HEK293 (cell line): Measurements from ENCODE around the gene RAP1B.

Source experiments
- BCL11B ChIP-seq: fragments of 450-650 bp; formaldehyde crosslinking; IDR thresholded peaks from 2 replicates; pipeline ENCODE4 v1.5.1; 2016; ENCODE audit warnings: low read depth, missing biosample characterization, missing genetic modification characterization
- CTCF ChIP-seq: fragments of 450-650 bp; formaldehyde crosslinking; IDR thresholded peaks from 2 replicates; pipeline ENCODE4 v1.5.1; 2016; ENCODE audit warnings: missing biosample characterization, missing genetic modification characterization
- INSM2 ChIP-seq: fragments of 450-650 bp; formaldehyde crosslinking; IDR thresholded peaks from 2 replicates; pipeline ENCODE4 v1.5.1; 2016; ENCODE audit warnings: missing biosample characterization, missing genetic modification characterization
- KLF10 ChIP-seq: fragments of 450-650 bp; IDR thresholded peaks from 2 replicates; pipeline ENCODE4 v1.5.1; 2018; ENCODE audit warnings: missing biosample characterization, mild to moderate bottlenecking, missing genetic modification characterization
- MYNN ChIP-seq: fragments of 450-650 bp; formaldehyde crosslinking; IDR thresholded peaks from 2 replicates; pipeline ENCODE4 v1.5.1; 2016; ENCODE audit warnings: missing biosample characterization, missing genetic modification characterization, borderline replicate concordance
- OSR2 ChIP-seq: fragments of 450-650 bp; formaldehyde crosslinking; IDR thresholded peaks from 2 replicates; pipeline ENCODE4 v1.5.1; 2016; ENCODE audit warnings: missing biosample characterization, missing genetic modification characterization
- SP3 ChIP-seq: fragments of 450-650 bp; formaldehyde crosslinking; IDR thresholded peaks from 2 replicates; pipeline ENCODE4 v1.5.1; 2016; ENCODE audit warnings: missing biosample characterization, missing genetic modification characterization
- SP7 ChIP-seq: fragments of 450-650 bp; formaldehyde crosslinking; IDR thresholded peaks from 2 replicates; pipeline ENCODE4 v1.5.1; 2016; ENCODE audit warnings: missing biosample characterization, missing genetic modification characterization
- ZBTB20 ChIP-seq: fragments of 450-650 bp; formaldehyde crosslinking; IDR thresholded peaks from 2 replicates; pipeline ENCODE4 v1.5.1; 2016; ENCODE audit warnings: missing biosample characterization, missing genetic modification characterization
- ZBTB7A ChIP-seq: fragments of 450-650 bp; formaldehyde crosslinking; IDR thresholded peaks from 2 replicates; pipeline ENCODE4 v1.5.1; 2016; ENCODE audit warnings: low read depth, missing biosample characterization, missing genetic modification characterization
- ZBTB8A ChIP-seq: fragments of 450-650 bp; formaldehyde crosslinking; IDR thresholded peaks from 2 replicates; pipeline ENCODE4 v1.5.1; 2016; ENCODE audit warnings: missing biosample characterization, missing genetic modification characterization
- ZNF140 ChIP-seq: fragments of 450-650 bp; formaldehyde crosslinking; IDR thresholded peaks from 2 replicates; pipeline ENCODE4 v1.5.1; 2016; ENCODE audit warnings: missing biosample characterization, missing genetic modification characterization
- ZNF146 ChIP-seq: fragments of 450-650 bp; formaldehyde crosslinking; IDR thresholded peaks from 2 replicates; pipeline ENCODE4 v1.5.1; 2016; ENCODE audit warnings: missing biosample characterization, missing genetic modification characterization
- ZNF223 ChIP-seq: fragments of 450-650 bp; formaldehyde crosslinking; IDR thresholded peaks from 2 replicates; pipeline ENCODE4 v1.5.1; 2016; ENCODE audit warnings: missing biosample characterization, missing genetic modification characterization
- ZNF280C ChIP-seq: fragments of 450-650 bp; formaldehyde crosslinking; IDR thresholded peaks from 2 replicates; pipeline ENCODE4 v1.5.1; 2016; ENCODE audit warnings: missing biosample characterization, missing genetic modification characterization
- ZNF280D ChIP-seq: fragments of 450-650 bp; formaldehyde crosslinking; IDR thresholded peaks from 2 replicates; pipeline ENCODE4 v1.5.1; 2016; ENCODE audit warnings: missing biosample characterization, missing genetic modification characterization
- ZNF292 ChIP-seq: fragments of 450-650 bp; formaldehyde crosslinking; IDR thresholded peaks from 2 replicates; pipeline ENCODE4 v1.5.1; 2016; ENCODE audit warnings: low read depth, missing biosample characterization, missing genetic modification characterization, borderline replicate concordance
- ZNF302 ChIP-seq: fragments of 450-650 bp; formaldehyde crosslinking; IDR thresholded peaks from 2 replicates; pipeline ENCODE4 v1.5.1; 2016; ENCODE audit warnings: missing biosample characterization, missing genetic modification characterization, low read depth
- ZNF350 ChIP-seq: fragments of 450-650 bp; formaldehyde crosslinking; IDR thresholded peaks from 2 replicates; pipeline ENCODE4 v1.5.0; 2017; ENCODE audit warnings: missing biosample characterization, mild to moderate bottlenecking, missing genetic modification characterization
- ZNF449 ChIP-seq: fragments of 450-650 bp; formaldehyde crosslinking; IDR thresholded peaks from 2 replicates; pipeline ENCODE4 v1.5.1; 2017; ENCODE audit warnings: missing biosample characterization, mild to moderate bottlenecking, missing genetic modification characterization, moderate library complexity
- ZNF501 ChIP-seq: fragments of 450-650 bp; formaldehyde crosslinking; IDR thresholded peaks from 2 replicates; pipeline ENCODE4 v1.5.1; 2016; ENCODE audit warnings: missing biosample characterization, missing genetic modification characterization
- ZNF521 ChIP-seq: fragments of 450-650 bp; formaldehyde crosslinking; IDR thresholded peaks from 2 replicates; pipeline ENCODE4 v1.5.1; 2017; ENCODE audit warnings: missing biosample characterization, mild to moderate bottlenecking, missing genetic modification characterization
- ZNF560 ChIP-seq: fragments of 450-650 bp; formaldehyde crosslinking; IDR thresholded peaks from 2 replicates; pipeline ENCODE4 v1.5.1; 2017; ENCODE audit warnings: missing biosample characterization, missing genetic modification characterization, borderline replicate concordance
- ZNF580 ChIP-seq: fragments of 450-650 bp; formaldehyde crosslinking; IDR thresholded peaks from 2 replicates; pipeline ENCODE4 v1.5.1; 2016; ENCODE audit warnings: missing biosample characterization, missing genetic modification characterization
- ZNF585B ChIP-seq: fragments of 450-650 bp; formaldehyde crosslinking; IDR thresholded peaks from 2 replicates; pipeline ENCODE4 v1.5.1; 2016; ENCODE audit warnings: missing biosample characterization, missing genetic modification characterization
- ZNF610 ChIP-seq: fragments of 450-650 bp; formaldehyde crosslinking; IDR thresholded peaks from 2 replicates; pipeline ENCODE4 v1.5.1; 2016; ENCODE audit warnings: missing biosample characterization, missing genetic modification characterization, borderline replicate concordance
- ZNF621 ChIP-seq: fragments of 450-650 bp; formaldehyde crosslinking; IDR thresholded peaks from 2 replicates; pipeline ENCODE4 v1.5.1; 2017; ENCODE audit warnings: missing biosample characterization, missing genetic modification characterization
- ZNF654 ChIP-seq: fragments of 450-650 bp; formaldehyde crosslinking; IDR thresholded peaks from 2 replicates; pipeline ENCODE4 v1.5.1; 2016; ENCODE audit warnings: low read depth, missing biosample characterization, missing genetic modification characterization
- ZNF785 ChIP-seq: fragments of 450-650 bp; formaldehyde crosslinking; IDR thresholded peaks from 2 replicates; pipeline ENCODE4 v1.5.1; 2016; ENCODE audit warnings: missing biosample characterization, missing genetic modification characterization
- ZNF837 ChIP-seq: fragments of 450-650 bp; formaldehyde crosslinking; IDR thresholded peaks from 2 replicates; pipeline ENCODE4 v1.5.1; 2016; ENCODE audit warnings: missing biosample characterization, missing genetic modification characterization
- ZNF843 ChIP-seq: fragments of 450-650 bp; formaldehyde crosslinking; IDR thresholded peaks from 2 replicates; pipeline ENCODE4 v1.5.1; 2016; ENCODE audit warnings: missing biosample characterization, missing genetic modification characterization

Gene RAP1B

GRCh38 chr12:68565391-68565903 lies 45.3 kb upstream of the RAP1B start (continued):
- TF ChIP-seq ZNF449 (tag by site-specific recombination) (peak; percentile 28; the same call in 1 of the 2 replicates), KLF10 (tag by site-specific recombination) (peak; percentile 69), BCL11B (tag by site-specific recombination) (peak; percentile 77; the same call in 1 of the 2 replicates), MYNN (tag by site-specific recombination) (peak; percentile 54; the same call in 1 of the 2 replicates), ZNF654 (tag by site-specific recombination) (peak; percentile 27), ZNF560 (tag by site-specific recombination) (no peak), ZBTB20 (tag by site-specific recombination) (no peak), CTCF (tag by site-specific recombination) (no peak), ZNF580 (peak; percentile 92), OSR2 (tag by site-specific recombination) (peak; percentile 96), ZNF837 (tag by site-specific recombination) (no peak), ZNF350 (no peak), ZNF280C (tag by site-specific recombination) (no peak), ZNF280D (tag by site-specific recombination) (no peak), ZNF585B (no peak), ZNF843 (tag by site-specific recombination) (peak; percentile 95), ZNF292 (tag by site-specific recombination) (no peak), ZNF146 (tag by site-specific recombination) (0 out of 2 replicates have a peak, but pooled peaks have one; percentile 21), ZNF223 (tag by site-specific recombination) (no peak), INSM2 (tag by site-specific recombination) (peak; percentile 93), ZNF621 (tag by site-specific recombination) (no peak), ZNF785 (no peak), SP7 (tag by site-specific recombination) (peak; percentile 95), ZBTB7A (tag by site-specific recombination) (no peak), ZNF521 (no peak), ZBTB8A (tag by site-specific recombination) (0 out of 2 replicates have a peak, but pooled peaks have one; percentile 39), ZNF501 (tag by site-specific recombination) (no peak), ZNF140 (tag by site-specific recombination) (no peak), SP3 (tag by site-specific recombination) (peak; percentile 26; the same call in 1 of the 2 replicates), ZNF610 (tag by site-specific recombination) (0 out of 2 replicates have a peak, but pooled peaks have one; percentile 39), ZNF302 (no peak)
